ENCODE data around the gene GIMAP7.
"Not testable (repeated sequence)": the region's sequence is repeated elsewhere in the genome, so short reads cannot be mapped to it uniquely, and the experiment has no call there.

GIMAP7 gene

GRCh38 chr7:150476285-150476684 lies 38.4 kb upstream of the GIMAP7 start:
- no peak overlapping the region for H3K4me3 ChIP-seq
- no peak overlapping the region for H3K27ac ChIP-seq
- TF ChIP-seq, protein P1, sequence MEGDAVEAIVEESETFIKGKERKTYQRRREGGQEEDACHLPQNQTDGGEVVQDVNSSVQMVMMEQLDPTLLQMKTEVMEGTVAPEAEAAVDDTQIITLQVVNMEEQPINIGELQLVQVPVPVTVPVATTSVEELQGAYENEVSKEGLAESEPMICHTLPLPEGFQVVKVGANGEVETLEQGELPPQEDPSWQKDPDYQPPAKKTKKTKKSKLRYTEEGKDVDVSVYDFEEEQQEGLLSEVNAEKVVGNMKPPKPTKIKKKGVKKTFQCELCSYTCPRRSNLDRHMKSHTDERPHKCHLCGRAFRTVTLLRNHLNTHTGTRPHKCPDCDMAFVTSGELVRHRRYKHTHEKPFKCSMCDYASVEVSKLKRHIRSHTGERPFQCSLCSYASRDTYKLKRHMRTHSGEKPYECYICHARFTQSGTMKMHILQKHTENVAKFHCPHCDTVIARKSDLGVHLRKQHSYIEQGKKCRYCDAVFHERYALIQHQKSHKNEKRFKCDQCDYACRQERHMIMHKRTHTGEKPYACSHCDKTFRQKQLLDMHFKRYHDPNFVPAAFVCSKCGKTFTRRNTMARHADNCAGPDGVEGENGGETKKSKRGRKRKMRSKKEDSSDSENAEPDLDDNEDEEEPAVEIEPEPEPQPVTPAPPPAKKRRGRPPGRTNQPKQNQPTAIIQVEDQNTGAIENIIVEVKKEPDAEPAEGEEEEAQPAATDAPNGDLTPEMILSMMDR (IDR thresholded peaks at IDR 0.05) = no peak
- no peak for DNase-seq (ENCODE audit: low spot score)

- no peak for DNase-seq (ENCODE audit: low spot score)
- Histone ChIP-seq H3K4me3 (no peak overlapping the region), H3K27ac (no peak overlapping the region)
- TF ChIP-seq, protein P1 (IDR thresholded peaks at IDR 0.05) = no peak
Observed at GRCh38 chr7:150476819-150477631, 37.6 kb upstream of the GIMAP7 start.

- H3K27ac ChIP-seq = peak overlapping the region in 1 of 2 donors; percentile 71
- no peak overlapping the region for H3K4me3 ChIP-seq
- TF ChIP-seq, protein P1 (IDR thresholded peaks at IDR 0.05) = no peak
- DNase-seq (ENCODE audit: low spot score) = no peak
Observed at GRCh38 chr7:150479023-150479716, 35.5 kb upstream of the GIMAP7 start.

GRCh38 chr7:150481186-150481920 lies 33.3 kb upstream of the GIMAP7 start:
- H3K4me3 ChIP-seq = no peak overlapping the region
- TF ChIP-seq, protein P1 (IDR thresholded peaks at IDR 0.05) = no peak
- H3K27ac ChIP-seq = peak overlapping the region in 1 of 2 donors; percentile 81
- no peak for DNase-seq (ENCODE audit: low spot score)

- H3K27ac ChIP-seq = peak overlapping the region in 1 of 2 donors; percentile 81
Observed at GRCh38 chr7:150481922-150482321, 32.8 kb upstream of the GIMAP7 start.

DNA sequence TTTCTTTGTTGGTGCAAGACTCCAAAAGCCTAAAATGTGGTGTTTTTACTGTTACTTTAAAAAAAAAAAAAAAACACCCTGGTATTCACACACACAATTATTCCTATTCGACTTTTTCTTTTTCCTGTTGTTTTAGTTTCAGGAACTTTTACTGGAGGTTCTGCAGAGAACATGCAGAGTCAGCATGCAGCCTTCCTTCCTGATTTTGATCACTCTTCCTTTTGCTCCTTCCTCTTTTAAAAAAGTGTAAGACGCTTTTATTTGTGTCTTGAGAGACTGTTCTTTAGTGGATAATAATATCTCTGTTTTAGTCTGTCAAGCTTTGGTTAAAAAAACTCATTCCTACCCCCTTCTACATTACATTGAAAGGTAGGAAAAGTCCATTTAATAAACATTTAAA lies 31.2 kb upstream of the GIMAP7 start:
- not testable (repeated sequence) for H3K4me3 ChIP-seq; DNase-seq (ENCODE audit: low spot score)
- H3K27ac ChIP-seq = peak overlapping the region in 1 of 2 donors; percentile 48

More at GRCh38 chr7:150481922-150482321, 32.8 kb upstream of the GIMAP7 start:
- TF ChIP-seq, protein P1 (IDR thresholded peaks at IDR 0.05) = no peak
- DNase-seq (ENCODE audit: low spot score) = no peak
- no peak overlapping the region for H3K4me3 ChIP-seq

DNA sequence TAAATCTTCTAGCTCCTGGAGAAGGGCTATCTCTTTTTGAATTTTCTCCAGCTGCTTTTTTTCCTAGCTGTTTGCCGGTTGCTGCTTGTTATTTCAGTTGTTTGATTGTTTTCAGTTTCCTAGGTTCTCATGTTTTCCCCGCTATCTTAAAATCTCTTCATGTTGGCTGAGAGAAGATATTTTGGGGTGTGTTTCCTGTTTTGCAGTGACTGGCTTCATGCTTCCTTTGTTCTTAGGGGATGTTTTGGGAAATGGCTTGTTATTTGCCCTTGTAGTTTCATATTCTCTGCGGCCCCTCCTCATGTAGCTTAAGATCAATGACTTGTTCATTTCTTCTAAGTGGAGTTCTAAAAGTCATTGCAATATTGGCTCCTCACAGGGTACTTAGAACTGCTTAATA lies 30.6 kb upstream of the GIMAP7 start:
- H3K27ac ChIP-seq = peak overlapping the region in 1 of 2 donors; percentile 48
- H3K4me3 ChIP-seq; DNase-seq (ENCODE audit: low spot score): not testable (repeated sequence)

Measured in coronary artery (tissue), 2 donors.